Measurements from ENCODE around the gene TCHP.
"Not testable (repeated sequence)": the region's sequence is repeated elsewhere in the genome, so short reads cannot be mapped to it uniquely, and the experiment has no call there.

Gene TCHP

DNA sequence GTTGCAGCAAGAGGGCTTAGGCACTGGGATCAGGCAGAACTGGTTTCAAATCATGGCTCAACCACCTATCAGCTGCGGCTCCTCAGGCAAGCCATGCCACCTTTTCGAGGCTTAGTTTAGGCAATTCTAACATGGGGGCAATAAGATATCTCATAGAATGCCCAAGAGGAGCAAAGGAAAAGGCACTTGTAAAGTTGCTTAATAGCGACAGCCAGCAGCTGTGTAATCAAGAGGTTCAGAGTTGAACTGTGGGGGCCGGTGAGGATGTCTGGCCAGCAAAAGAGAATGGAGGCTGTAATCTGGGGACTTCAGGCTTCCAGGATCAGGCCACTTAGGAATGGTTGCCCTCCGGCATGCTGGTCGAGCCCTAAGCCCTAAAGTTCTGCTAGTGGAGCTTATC is 3.0 kb upstream of the TCHP start:
- TF ChIP-seq, protein P1, sequence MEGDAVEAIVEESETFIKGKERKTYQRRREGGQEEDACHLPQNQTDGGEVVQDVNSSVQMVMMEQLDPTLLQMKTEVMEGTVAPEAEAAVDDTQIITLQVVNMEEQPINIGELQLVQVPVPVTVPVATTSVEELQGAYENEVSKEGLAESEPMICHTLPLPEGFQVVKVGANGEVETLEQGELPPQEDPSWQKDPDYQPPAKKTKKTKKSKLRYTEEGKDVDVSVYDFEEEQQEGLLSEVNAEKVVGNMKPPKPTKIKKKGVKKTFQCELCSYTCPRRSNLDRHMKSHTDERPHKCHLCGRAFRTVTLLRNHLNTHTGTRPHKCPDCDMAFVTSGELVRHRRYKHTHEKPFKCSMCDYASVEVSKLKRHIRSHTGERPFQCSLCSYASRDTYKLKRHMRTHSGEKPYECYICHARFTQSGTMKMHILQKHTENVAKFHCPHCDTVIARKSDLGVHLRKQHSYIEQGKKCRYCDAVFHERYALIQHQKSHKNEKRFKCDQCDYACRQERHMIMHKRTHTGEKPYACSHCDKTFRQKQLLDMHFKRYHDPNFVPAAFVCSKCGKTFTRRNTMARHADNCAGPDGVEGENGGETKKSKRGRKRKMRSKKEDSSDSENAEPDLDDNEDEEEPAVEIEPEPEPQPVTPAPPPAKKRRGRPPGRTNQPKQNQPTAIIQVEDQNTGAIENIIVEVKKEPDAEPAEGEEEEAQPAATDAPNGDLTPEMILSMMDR (IDR thresholded peaks at IDR 0.05; ENCODE audit: insufficient read depth, missing control alignments): no peak
- no peak for FAIRE-seq

GRCh38 chr12:109899345-109899744 is 729 bp upstream of the TCHP start:
- FAIRE-seq; DNase-seq (ENCODE audit: insufficient read length, low spot score): not testable (repeated sequence)

More for the DNA sequence above, 3.0 kb upstream of the TCHP start:
- DNase-seq (ENCODE audit: insufficient read length, low spot score): no peak

- TF ChIP-seq, protein P1 (IDR thresholded peaks at IDR 0.05; ENCODE audit: insufficient read depth, missing control alignments): no peak
- DNase-seq (ENCODE audit: insufficient read length, low spot score): no peak
- FAIRE-seq: no peak
These were observed 892 bp downstream of the TCHP start for GRCh38 chr12:109900752-109901580.

- DNase-seq (ENCODE audit: insufficient read length, low spot score) (no peak), FAIRE-seq (no peak)
- TF ChIP-seq, protein P1 (IDR thresholded peaks at IDR 0.05; ENCODE audit: insufficient read depth, missing control alignments): no peak
These were observed 2.9 kb downstream of the TCHP start for GRCh38 chr12:109902891-109903418.

GRCh38 chr12:109905301-109905700 is 5.2 kb downstream of the TCHP start:
- FAIRE-seq (no peak), DNase-seq (ENCODE audit: insufficient read length, low spot score) (no peak)
- TF ChIP-seq, protein P1 (IDR thresholded peaks at IDR 0.05; ENCODE audit: insufficient read depth, missing control alignments): no peak

- TF ChIP-seq, protein P1 (IDR thresholded peaks at IDR 0.05; ENCODE audit: insufficient read depth, missing control alignments): no peak
- FAIRE-seq: no peak
- no peak for DNase-seq (ENCODE audit: insufficient read length, low spot score)
These were observed 10.3 kb downstream of the TCHP start for GRCh38 chr12:109910254-109910968.

DNA sequence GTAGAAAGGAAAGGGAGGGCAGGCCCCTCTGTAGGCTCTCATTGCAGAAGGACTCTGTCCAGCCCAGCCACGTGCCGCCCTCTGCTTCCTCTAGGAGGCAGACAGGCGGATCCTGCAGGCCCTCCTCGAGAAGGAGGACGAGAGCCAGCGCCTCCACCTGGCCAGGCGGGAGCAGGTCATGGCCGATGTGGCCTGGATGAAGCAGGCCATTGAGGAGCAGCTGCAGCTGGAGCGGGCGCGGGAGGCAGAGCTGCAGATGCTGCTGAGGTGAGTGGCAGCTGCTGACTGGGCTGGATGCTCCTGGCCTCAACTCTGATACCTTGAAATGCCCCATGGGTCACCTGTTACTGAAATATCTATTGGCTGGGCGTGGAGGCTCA is 10.9 kb downstream of the TCHP start:
- TF ChIP-seq, protein P1 (IDR thresholded peaks at IDR 0.05; ENCODE audit: insufficient read depth, missing control alignments): peak; percentile 27
- DNase-seq (ENCODE audit: insufficient read length, low spot score) (no peak), FAIRE-seq (no peak)
